Activated CD8-positive, alpha-beta T cell treated with anti-CD3 and anti-CD28 coated beads for 36 hours (primary cell): ENCODE measurements around the gene C14orf180. TPM values are rescaled to one million over a fixed set of nuclear protein-coding genes. Genes with fewer than 3 reads are reported as not detected.
"Not testable (repeated sequence)": the region's sequence is repeated elsewhere in the genome, so short reads cannot be mapped to it uniquely, and the experiment has no call there.

Experiments used
- ATAC-seq: fragments of 200-7000 bp; cut with Tn5 transposase; one replicate; pipeline ENCODE4 v1.10.0; 2021; ENCODE audit warnings: mild to moderate bottlenecking, moderate library complexity
- CTCF ChIA-PET: fragments of 350-600 bp; sonication (Branson Sonifier 250); formaldehyde crosslinking; loops from one replicate; lab custom pipeline; 2021; ENCODE audit warnings: antibody characterized with exemption; lab: Charles Lee
- POLR2A ChIA-PET: fragments of 350-600 bp; sonication (Branson Sonifier 250); formaldehyde crosslinking; loops from one replicate; lab custom pipeline; 2021; ENCODE audit warnings: antibody characterized with exemption; lab: Charles Lee
- DNase-seq: peaks from one replicate; pipeline ENCODE4 v3.0.0-alpha.2; 2020
- H3K27ac Mint-ChIP-seq: one replicate; pipeline ENCODE4 v1.8.0; 2021; ENCODE audit warnings: mild to moderate bottlenecking, mixed read lengths
- H3K27me3 Mint-ChIP-seq: one replicate; pipeline ENCODE4 v1.8.0; 2021; ENCODE audit warnings: mixed read lengths
- H3K36me3 Mint-ChIP-seq: one replicate; pipeline ENCODE4 v1.8.0; 2021; ENCODE audit warnings: low read depth, mixed read lengths
- H3K4me1 Mint-ChIP-seq: one replicate; pipeline ENCODE4 v1.8.0; 2021; ENCODE audit warnings: low read depth, mixed read lengths
- H3K4me3 Mint-ChIP-seq: one replicate; pipeline ENCODE4 v1.8.0; 2021; ENCODE audit warnings: mild to moderate bottlenecking, moderate library complexity, mixed read lengths
- H3K9me3 Mint-ChIP-seq: one replicate; pipeline ENCODE4 v1.8.0; 2021; ENCODE audit warnings: mixed read lengths
- intact Hi-C: fragments of 100-400 bp; cut with micrococcal nuclease; formaldehyde crosslinking; loops from one replicate; pipeline ENCODE4 v1.10.0; 2022
- total RNA-seq, 2 experiments: library from RNA; stranded (reverse); gene quantifications; one replicate each; pipeline ENCODE4 v1.2.3, GENCODE V29; 2021
- TF ChIP-seq, protein P1 (sequence below): fragments of 200-600 bp; IDR thresholded peaks from one replicate; pipeline ENCODE4 v1.8.0; 2022; ENCODE audit warnings: antibody characterized with exemption, mild to moderate bottlenecking

The C14orf180 gene
- total RNA-seq, 2 experiments from 2014 or later = not detected

DNA sequence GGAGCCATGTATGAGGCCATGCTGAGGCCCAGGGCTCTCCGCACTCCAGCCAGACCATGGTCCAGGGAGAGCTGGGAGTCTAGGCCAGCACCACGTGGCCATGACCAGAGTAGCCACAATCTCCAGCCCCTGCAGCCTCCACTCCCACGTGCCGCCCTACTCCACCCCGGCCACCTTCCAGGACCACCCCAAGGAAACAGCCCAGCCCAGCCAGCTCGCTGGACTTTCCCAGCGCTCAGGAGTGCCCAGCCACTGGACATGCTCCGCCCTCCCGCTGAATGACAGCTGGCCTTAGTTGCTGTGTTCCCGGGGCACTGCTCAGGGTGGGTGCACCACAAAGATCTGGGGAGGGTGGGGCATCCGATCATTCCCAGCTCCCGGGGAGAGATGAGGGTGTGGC is 2.1 kb upstream of the C14orf180 start:
- ATAC-seq = no peak
- ChIA-PET CTCF (interaction anchor here (1.2 kb wide), 1 partner anchor 500 kb away, joined by 3 read pairs; no protein-coding TSS in a partner anchor), POLR2A (no interaction called here)
- Mint-ChIP-seq H3K4me1 (no peaks in the 10 kb centered on the region), H3K9me3 (no peaks in the 10 kb centered on the region), H3K4me3 (no peak overlapping the region), H3K27me3 (no peaks in the 10 kb centered on the region), H3K36me3 (no peaks in the 10 kb centered on the region), H3K27ac (no peak overlapping the region)
- DNase-seq = no peak
- intact Hi-C loops = no loop called here
- TF ChIP-seq, protein P1, sequence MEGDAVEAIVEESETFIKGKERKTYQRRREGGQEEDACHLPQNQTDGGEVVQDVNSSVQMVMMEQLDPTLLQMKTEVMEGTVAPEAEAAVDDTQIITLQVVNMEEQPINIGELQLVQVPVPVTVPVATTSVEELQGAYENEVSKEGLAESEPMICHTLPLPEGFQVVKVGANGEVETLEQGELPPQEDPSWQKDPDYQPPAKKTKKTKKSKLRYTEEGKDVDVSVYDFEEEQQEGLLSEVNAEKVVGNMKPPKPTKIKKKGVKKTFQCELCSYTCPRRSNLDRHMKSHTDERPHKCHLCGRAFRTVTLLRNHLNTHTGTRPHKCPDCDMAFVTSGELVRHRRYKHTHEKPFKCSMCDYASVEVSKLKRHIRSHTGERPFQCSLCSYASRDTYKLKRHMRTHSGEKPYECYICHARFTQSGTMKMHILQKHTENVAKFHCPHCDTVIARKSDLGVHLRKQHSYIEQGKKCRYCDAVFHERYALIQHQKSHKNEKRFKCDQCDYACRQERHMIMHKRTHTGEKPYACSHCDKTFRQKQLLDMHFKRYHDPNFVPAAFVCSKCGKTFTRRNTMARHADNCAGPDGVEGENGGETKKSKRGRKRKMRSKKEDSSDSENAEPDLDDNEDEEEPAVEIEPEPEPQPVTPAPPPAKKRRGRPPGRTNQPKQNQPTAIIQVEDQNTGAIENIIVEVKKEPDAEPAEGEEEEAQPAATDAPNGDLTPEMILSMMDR = no peak

DNA sequence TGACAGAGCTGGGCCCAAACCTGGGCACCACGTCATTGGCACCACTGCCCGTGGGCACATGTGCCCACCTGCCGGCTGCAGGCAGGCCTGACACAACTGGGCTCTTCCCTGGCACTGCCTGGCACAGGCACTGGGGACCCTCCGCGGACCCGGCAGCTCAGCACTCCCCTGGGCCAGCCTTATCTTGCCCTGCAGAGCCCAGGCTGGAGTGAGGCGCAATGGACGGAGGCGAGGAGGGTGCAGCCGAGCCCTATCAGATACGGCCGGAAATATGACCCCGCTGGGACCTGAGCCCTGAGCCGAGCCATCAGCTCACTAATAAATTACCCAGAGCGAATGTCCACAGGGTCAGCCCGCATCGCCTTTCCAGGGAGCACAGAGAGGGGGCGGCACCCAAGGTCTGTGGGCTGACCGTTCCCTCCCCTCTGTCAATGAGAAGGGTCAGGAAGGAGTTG is 1.7 kb upstream of the C14orf180 start:
- TF ChIP-seq, protein P1 = no peak
- intact Hi-C loops = no loop called here
- DNase-seq (no peak), ATAC-seq (no peak)
- H3K36me3 Mint-ChIP-seq = no peaks in the 10 kb centered on the region
- no peak overlapping the region for H3K27ac Mint-ChIP-seq
- ChIA-PET POLR2A (no interaction called here), CTCF (interaction anchor here (1.2 kb wide), 1 partner anchor 500 kb away, joined by 3 read pairs; no protein-coding TSS in a partner anchor)
- H3K9me3 Mint-ChIP-seq = no peaks in the 10 kb centered on the region
- no peak overlapping the region for H3K4me3 Mint-ChIP-seq
- no peaks in the 10 kb centered on the region for H3K27me3 Mint-ChIP-seq
- no peaks in the 10 kb centered on the region for H3K4me1 Mint-ChIP-seq

DNA sequence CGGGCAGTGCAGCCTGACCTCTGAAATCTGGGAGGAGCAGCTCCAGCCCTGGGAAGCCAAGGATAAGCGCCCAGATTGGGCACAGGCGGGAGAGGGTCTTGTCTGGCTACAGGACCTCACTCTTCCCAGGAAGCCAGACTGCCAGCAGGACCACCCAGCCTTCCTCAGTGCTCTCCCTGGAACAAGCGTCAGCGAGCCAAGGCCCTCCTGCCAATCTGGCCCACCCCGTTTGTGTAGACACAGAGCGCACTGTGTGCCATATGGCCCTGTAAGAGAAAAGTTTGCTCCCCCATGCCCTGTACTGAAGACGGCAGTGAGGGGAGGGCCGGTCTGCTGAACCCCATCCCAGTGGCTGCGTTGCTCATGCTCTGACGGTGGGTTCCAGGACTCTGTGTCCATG is 1.2 kb upstream of the C14orf180 start:
- no peaks in the 10 kb centered on the region for H3K27me3 Mint-ChIP-seq
- no peaks in the 10 kb centered on the region for H3K9me3 Mint-ChIP-seq
- H3K27ac Mint-ChIP-seq = no peak overlapping the region
- CTCF ChIA-PET = interaction anchor here (1.2 kb wide), 1 partner anchor 501 kb away, joined by 3 read pairs; no protein-coding TSS in a partner anchor
- H3K4me1 Mint-ChIP-seq = no peaks in the 10 kb centered on the region
- intact Hi-C loops = no loop called here
- DNase-seq (no peak), ATAC-seq (no peak)
- no peaks in the 10 kb centered on the region for H3K36me3 Mint-ChIP-seq
- POLR2A ChIA-PET = no interaction called here
- TF ChIP-seq, protein P1 = no peak
- H3K4me3 Mint-ChIP-seq = no peak overlapping the region

DNA sequence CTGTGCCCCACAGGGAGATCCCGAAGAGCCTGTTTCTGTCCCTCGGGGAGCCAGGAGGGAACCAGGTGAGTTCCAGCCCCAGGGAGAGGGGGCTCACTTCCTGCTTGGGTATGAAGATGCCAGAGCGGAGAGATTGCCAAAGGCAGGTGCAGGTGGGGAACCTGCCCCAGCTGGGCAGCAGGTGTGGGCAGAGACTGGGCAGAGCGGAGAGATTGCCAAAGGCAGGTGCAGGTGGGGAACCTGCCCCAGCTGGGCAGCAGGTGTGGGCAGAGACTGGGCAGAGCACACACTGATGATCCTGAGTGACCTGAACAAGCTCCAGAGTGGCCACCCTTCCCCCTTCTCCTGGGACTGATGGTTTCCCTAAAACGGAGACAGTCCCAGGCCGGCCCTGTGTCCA is 375 bp downstream of the C14orf180 start:
- H3K4me3 Mint-ChIP-seq = not testable (repeated sequence)

DNA sequence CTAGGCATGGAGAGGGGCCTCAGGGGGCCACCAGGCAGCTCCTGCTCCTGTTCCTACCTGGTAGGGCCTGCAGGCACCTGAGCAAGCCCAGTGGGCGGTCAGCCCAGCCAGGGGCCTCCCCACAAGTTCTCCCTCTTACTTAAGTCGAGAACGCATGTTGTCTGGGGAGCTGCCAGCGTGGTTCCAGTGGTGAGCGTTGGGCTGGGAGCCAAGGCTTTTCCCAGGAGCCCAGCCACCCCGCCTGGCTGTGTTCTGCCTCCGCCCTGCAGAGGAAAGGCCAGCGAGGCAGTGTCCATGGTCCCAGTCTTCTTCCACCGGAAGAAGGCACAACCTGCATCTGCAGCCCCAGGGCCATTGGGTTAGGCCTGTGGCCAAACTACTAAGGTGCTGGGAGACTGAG is 1.4 kb downstream of the C14orf180 start:
- CTCF ChIA-PET = no interaction called here

More for the DNA sequence above, 375 bp downstream of the C14orf180 start:
- H3K9me3 Mint-ChIP-seq, H3K27ac Mint-ChIP-seq, H3K36me3 Mint-ChIP-seq, CTCF ChIA-PET, ATAC-seq, intact Hi-C loops, POLR2A ChIA-PET, H3K27me3 Mint-ChIP-seq, H3K4me1 Mint-ChIP-seq, DNase-seq: not testable (repeated sequence)

More for the DNA sequence above, 1.4 kb downstream of the C14orf180 start:
- Mint-ChIP-seq H3K4me3 (no peak overlapping the region), H3K9me3 (no peaks in the 10 kb centered on the region), H3K36me3 (no peaks in the 10 kb centered on the region), H3K27me3 (peaks cover 2% of the 10 kb centered on the region), H3K4me1 (no peaks in the 10 kb centered on the region), H3K27ac (no peak overlapping the region)
- DNase-seq = no peak
- intact Hi-C loops = no loop called here
- TF ChIP-seq, protein P1 = no peak
- ATAC-seq = no peak
- POLR2A ChIA-PET = no interaction called here
